RWPE1 (cell line): ENCODE results near the gene SUN1.
"Not testable (repeated sequence)": the region's sequence is repeated elsewhere in the genome, so short reads cannot be mapped to it uniquely, and the experiment has no call there.

ENCODE experiments used
- CTCF ChIA-PET: fragments of 350-600 bp; sonication (Branson Sonifier 250); formaldehyde crosslinking; extraction: SDS; loops from one replicate; lab custom pipeline; 2021; lab: Yijun Ruan, JAX
- POLR2A ChIA-PET: fragments of 400-600 bp; formaldehyde crosslinking; extraction: SDS; loops from one replicate; lab custom pipeline; 2020; ENCODE audit warnings: antibody characterized with exemption; ENCODE audit not compliant: low non-redundant PET; lab: Yijun Ruan, JAX
- DNase-seq: peaks from one replicate; pipeline ENCODE4 v3.0.0; 2012; ENCODE audit warnings: low spot score
- H3K27ac ChIP-seq: fragments of 450-650 bp; 2 replicates; pipeline ENCODE4 v1.5.1; 2017
- CTCF ChIP-seq: fragments of 450-650 bp; conservative IDR thresholded peaks from 2 replicates; pipeline ENCODE4 v1.5.1; 2017; ENCODE audit warnings: low read depth, mild to moderate bottlenecking

SUN1 gene

DNA sequence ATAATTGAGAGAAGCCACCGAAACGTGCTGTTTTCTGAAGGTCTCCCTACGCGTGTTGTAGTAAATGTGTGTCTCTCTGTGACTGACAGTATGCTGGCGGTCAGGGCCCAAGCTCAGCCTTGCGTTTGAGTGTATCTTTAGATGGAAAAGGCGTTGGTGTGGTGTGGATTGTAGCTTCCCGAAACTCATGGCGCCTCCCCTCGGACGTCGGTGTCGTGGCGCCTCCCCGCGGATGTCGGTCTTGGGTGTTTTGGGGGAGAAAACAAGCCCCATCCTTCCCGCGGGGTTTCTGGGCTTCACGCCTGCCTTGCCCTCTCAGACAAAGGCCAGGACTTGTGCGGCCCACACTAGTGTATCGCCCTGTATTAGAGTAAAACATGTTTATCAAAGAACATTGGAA lies 12.8 kb downstream of the SUN1 start:
- ChIA-PET CTCF (no interaction called here), POLR2A (no interaction called here)
- no peak for TF ChIP-seq CTCF
- no peak for DNase-seq
- 0 out of 2 replicates have a peak overlapping the region, but pooled peaks have one; percentile 18 for H3K27ac ChIP-seq

- CTCF ChIA-PET, result interaction anchor here (1.2 kb wide), 1 partner anchor 59 kb away, joined by 4 read pairs; no protein-coding TSS in a partner anchor
- peak overlapping the region; percentile 43 for H3K27ac ChIP-seq
- POLR2A ChIA-PET, result no interaction called here
- no peak for TF ChIP-seq CTCF
- no peak for DNase-seq
Measured at GRCh38 chr7:845731-846130, 13.5 kb downstream of the SUN1 start.

- POLR2A ChIA-PET, DNase-seq: not testable (repeated sequence)
- peak overlapping the region; percentile 43 for H3K27ac ChIP-seq
- CTCF ChIA-PET, result interaction anchor here (0.7 to 1.2 kb wide), 2 partner anchors 60 to 261 kb away, joined by 3 to 4 read pairs; no protein-coding TSS in a partner anchor
Measured at GRCh38 chr7:846958-847650, 14.8 kb downstream of the SUN1 start.

GRCh38 chr7:847728-848127 lies 15.5 kb downstream of the SUN1 start:
- POLR2A ChIA-PET, H3K27ac ChIP-seq, CTCF ChIA-PET, DNase-seq: not testable (repeated sequence)

- ChIA-PET CTCF (interaction anchor here (0.8 kb wide), 1 partner anchor 24 kb away, joined by 3 read pairs; no protein-coding TSS in a partner anchor), POLR2A (interaction anchor here (0.6 kb wide), 1 partner anchor 24 kb away, joined by 4 read pairs; no protein-coding TSS in a partner anchor)
- no peak for DNase-seq
- peak overlapping the region; percentile 24 for H3K27ac ChIP-seq
- TF ChIP-seq CTCF, result no peak
Measured at GRCh38 chr7:849145-849544, 16.9 kb downstream of the SUN1 start.

- no peak for DNase-seq
- TF ChIP-seq CTCF, result no peak
- ChIA-PET POLR2A (no interaction called here), CTCF (interaction anchor here (0.8 kb wide), 1 partner anchor 23 kb away, joined by 3 read pairs; no protein-coding TSS in a partner anchor)
- H3K27ac ChIP-seq, result peak overlapping the region; percentile 24; the same call in 1 of the 2 replicates
Measured at GRCh38 chr7:849781-850180, 17.5 kb downstream of the SUN1 start.

GRCh38 chr7:851204-851603 lies 18.9 kb downstream of the SUN1 start:
- no peak for TF ChIP-seq CTCF
- 0 out of 2 replicates have a peak overlapping the region, but pooled peaks have one; percentile 0 for H3K27ac ChIP-seq
- DNase-seq, result no peak
- ChIA-PET POLR2A (no interaction called here), CTCF (interaction anchor here (1.3 to 1.6 kb wide), 2 partner anchors 16 to 22 kb away, joined by 4 to 5 read pairs; no protein-coding TSS in a partner anchor)
